ENCODE results near the gene OMG.

DNA sequence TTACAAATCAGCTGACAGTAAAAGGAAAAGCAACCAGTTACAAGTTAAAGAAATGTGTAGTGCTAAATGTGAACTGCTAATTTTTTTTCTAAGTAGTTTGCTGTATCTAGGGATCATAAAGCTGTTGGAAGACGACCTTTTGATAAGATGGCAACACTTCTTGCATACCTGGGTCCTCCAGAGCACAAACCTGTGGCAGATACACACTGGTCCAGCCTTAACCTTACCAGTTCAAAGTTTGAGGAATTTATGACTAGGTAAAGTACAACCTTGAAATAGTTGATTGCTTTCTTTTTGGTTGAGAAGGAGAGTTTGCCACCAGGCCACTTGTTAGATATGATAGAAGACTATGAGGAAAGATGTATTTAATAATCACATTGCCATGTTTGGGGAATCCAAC is 35.4 kb downstream of the OMG start:
- TF ChIP-seq, protein P1, sequence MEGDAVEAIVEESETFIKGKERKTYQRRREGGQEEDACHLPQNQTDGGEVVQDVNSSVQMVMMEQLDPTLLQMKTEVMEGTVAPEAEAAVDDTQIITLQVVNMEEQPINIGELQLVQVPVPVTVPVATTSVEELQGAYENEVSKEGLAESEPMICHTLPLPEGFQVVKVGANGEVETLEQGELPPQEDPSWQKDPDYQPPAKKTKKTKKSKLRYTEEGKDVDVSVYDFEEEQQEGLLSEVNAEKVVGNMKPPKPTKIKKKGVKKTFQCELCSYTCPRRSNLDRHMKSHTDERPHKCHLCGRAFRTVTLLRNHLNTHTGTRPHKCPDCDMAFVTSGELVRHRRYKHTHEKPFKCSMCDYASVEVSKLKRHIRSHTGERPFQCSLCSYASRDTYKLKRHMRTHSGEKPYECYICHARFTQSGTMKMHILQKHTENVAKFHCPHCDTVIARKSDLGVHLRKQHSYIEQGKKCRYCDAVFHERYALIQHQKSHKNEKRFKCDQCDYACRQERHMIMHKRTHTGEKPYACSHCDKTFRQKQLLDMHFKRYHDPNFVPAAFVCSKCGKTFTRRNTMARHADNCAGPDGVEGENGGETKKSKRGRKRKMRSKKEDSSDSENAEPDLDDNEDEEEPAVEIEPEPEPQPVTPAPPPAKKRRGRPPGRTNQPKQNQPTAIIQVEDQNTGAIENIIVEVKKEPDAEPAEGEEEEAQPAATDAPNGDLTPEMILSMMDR (IDR thresholded peaks at IDR 0.05): no peak
- TF ChIP-seq SMC3 (IDR thresholded peaks at IDR 0.05; ENCODE audit: low read depth, low read length) (no peak), POLR2AphosphoS5 (IDR thresholded peaks at IDR 0.05; ENCODE audit: low read depth, low read length) (no peak), EP300 (IDR thresholded peaks at IDR 0.05; ENCODE audit: borderline replicate concordance in 1 of 2, low read depth in 1 of 2, low read length in 1 of 2) (no peak), EZH2phosphoT487 (IDR thresholded peaks at IDR 0.05; ENCODE audit: borderline replicate concordance, low read depth) (no peak), NFIC (IDR thresholded peaks at IDR 0.05; ENCODE audit: borderline replicate concordance) (no peak)

Measured in SK-N-SH (cell line).